ENCODE data around the gene STKLD1. TPM values are rescaled to one million over a fixed set of nuclear protein-coding genes. Genes with fewer than 3 reads are reported as not detected.
"Not testable (repeated sequence)": the region's sequence is repeated elsewhere in the genome, so short reads cannot be mapped to it uniquely, and the experiment has no call there.

Gene STKLD1
- total RNA-seq, 1 experiment from 2014 or later = 3.1 TPM

DNA sequence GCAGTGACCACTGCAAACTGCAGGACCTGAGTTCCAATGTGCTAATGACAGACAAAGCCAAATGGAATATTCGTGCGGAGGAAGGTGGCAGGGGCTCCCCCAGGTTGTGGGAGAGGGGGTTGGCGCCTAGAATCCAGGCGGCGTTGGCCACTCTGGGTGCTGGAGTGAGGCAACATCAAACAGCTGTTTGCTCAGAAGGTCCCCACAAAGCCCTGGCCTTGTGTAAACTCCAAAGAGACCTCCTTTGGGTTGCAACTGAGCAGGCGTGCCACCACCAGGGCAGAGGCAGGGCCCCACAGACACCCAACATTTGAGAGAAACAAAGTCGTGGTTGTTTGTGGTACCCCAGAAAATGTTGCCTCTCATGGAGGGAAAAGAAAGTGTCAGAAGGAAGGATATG, 14.5 kb downstream of the STKLD1 start:
- no peaks in the 10 kb centered on the region for H4K20me1 ChIP-seq (ENCODE audit: insufficient read depth)
- H3K9me2 ChIP-seq (ENCODE audit: insufficient read depth) = no peaks in the 10 kb centered on the region
- H3K36me3 ChIP-seq (ENCODE audit: low read depth) = no peaks in the 10 kb centered on the region
- no peak overlapping the region for H3K4me3 ChIP-seq
- H3F3A ChIP-seq (ENCODE audit: insufficient read depth, low read depth) = no peaks in the 10 kb centered on the region
- no peak for DNase-seq
- H2AFZ ChIP-seq = no peak overlapping the region
- H3K4me1 ChIP-seq (replicated peaks; ENCODE audit: insufficient read depth) = no peaks in the 10 kb centered on the region
- intact Hi-C loops (cut with micrococcal nuclease; ENCODE audit: unreplicated experiment) = no loop called here
- no TSS peak for BruUV-seq (replicated peaks)
- POLR2A ChIA-PET (ENCODE audit: unreplicated experiment) = no interaction called here
- H3K27ac ChIP-seq = no peak overlapping the region
- H3K9me3 ChIP-seq (ENCODE audit: insufficient read depth, low read depth) = no peaks in the 10 kb centered on the region
- no peak overlapping the region for H3K4me2 ChIP-seq
- peaks cover 36% of the 10 kb centered on the region for H3K27me3 ChIP-seq (ENCODE audit: insufficient read depth, low read depth)
- H3K79me2 ChIP-seq (ENCODE audit: low read depth) = no peaks in the 10 kb centered on the region
- TF ChIP-seq, protein P1, sequence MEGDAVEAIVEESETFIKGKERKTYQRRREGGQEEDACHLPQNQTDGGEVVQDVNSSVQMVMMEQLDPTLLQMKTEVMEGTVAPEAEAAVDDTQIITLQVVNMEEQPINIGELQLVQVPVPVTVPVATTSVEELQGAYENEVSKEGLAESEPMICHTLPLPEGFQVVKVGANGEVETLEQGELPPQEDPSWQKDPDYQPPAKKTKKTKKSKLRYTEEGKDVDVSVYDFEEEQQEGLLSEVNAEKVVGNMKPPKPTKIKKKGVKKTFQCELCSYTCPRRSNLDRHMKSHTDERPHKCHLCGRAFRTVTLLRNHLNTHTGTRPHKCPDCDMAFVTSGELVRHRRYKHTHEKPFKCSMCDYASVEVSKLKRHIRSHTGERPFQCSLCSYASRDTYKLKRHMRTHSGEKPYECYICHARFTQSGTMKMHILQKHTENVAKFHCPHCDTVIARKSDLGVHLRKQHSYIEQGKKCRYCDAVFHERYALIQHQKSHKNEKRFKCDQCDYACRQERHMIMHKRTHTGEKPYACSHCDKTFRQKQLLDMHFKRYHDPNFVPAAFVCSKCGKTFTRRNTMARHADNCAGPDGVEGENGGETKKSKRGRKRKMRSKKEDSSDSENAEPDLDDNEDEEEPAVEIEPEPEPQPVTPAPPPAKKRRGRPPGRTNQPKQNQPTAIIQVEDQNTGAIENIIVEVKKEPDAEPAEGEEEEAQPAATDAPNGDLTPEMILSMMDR (conservative IDR thresholded peaks at IDR 0.05) = no peak
- no peak for TF ChIP-seq EZH2 (IDR thresholded peaks at IDR 0.05; ENCODE audit: low read depth)
- CTCF ChIA-PET = no interaction called here

DNA sequence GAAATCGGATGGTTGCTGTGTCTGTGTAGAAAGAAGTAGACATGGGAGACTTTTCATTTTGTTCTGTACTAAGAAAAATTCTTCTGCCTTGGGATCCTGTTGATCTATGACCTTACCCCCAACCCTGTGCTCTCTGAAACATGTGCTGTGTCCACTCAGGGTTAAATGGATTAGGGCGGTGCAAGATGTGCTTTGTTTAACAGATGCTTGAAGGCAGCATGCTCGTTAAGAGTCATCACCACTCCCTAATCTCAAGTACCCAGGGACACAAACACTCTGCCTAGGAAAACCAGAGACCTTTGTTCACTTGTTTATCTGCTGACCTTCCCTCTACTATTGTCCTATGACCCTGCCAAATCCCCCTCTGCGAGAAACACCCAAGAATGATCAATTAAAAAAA, 15.3 kb downstream of the STKLD1 start:
- H3K4me1 ChIP-seq (replicated peaks; ENCODE audit: insufficient read depth); H3K4me3 ChIP-seq; POLR2A ChIA-PET (ENCODE audit: unreplicated experiment); H3F3A ChIP-seq (ENCODE audit: insufficient read depth, low read depth); intact Hi-C loops (cut with micrococcal nuclease; ENCODE audit: unreplicated experiment); BruUV-seq (replicated peaks); H3K36me3 ChIP-seq (ENCODE audit: low read depth); H3K79me2 ChIP-seq (ENCODE audit: low read depth); H3K9me3 ChIP-seq (ENCODE audit: insufficient read depth, low read depth); H2AFZ ChIP-seq; H4K20me1 ChIP-seq (ENCODE audit: insufficient read depth); H3K9me2 ChIP-seq (ENCODE audit: insufficient read depth); H3K27ac ChIP-seq; DNase-seq; CTCF ChIA-PET: not testable (repeated sequence)
- Histone ChIP-seq H3K27me3 (ENCODE audit: insufficient read depth, low read depth) (peaks cover 40% of the 10 kb centered on the region), H3K4me2 (0 out of 2 replicates have a peak overlapping the region, but pooled peaks have one; percentile 23)

DNA sequence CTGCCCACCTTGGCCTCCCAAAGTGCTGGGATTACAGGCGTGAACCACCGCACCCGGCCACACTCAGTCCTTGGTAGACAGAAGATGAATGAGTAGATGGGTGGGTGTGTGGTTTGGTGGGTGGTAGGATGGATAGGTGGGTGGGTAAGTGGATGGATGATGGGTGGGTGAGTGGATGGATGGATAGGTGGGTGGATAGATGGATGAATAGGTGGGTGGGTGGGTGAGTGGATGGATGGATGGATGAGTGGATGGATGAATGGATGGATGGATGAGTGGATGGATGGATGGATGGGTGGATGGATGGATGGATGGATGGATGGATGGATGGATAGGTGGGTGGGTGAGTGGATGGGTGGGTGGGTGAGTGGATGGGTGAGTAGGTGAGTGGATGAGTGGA, 16.1 kb downstream of the STKLD1 start:
- H3K4me2 ChIP-seq; DNase-seq; POLR2A ChIA-PET (ENCODE audit: unreplicated experiment); H3K79me2 ChIP-seq (ENCODE audit: low read depth); H3K27ac ChIP-seq; H3K9me3 ChIP-seq (ENCODE audit: insufficient read depth, low read depth); H3F3A ChIP-seq (ENCODE audit: insufficient read depth, low read depth); H3K4me3 ChIP-seq; H2AFZ ChIP-seq; intact Hi-C loops (cut with micrococcal nuclease; ENCODE audit: unreplicated experiment); CTCF ChIA-PET; H3K36me3 ChIP-seq (ENCODE audit: low read depth); BruUV-seq (replicated peaks); H3K4me1 ChIP-seq (replicated peaks; ENCODE audit: insufficient read depth); H4K20me1 ChIP-seq (ENCODE audit: insufficient read depth); H3K9me2 ChIP-seq (ENCODE audit: insufficient read depth): not testable (repeated sequence)
- peaks cover 46% of the 10 kb centered on the region for H3K27me3 ChIP-seq (ENCODE audit: insufficient read depth, low read depth)

DNA sequence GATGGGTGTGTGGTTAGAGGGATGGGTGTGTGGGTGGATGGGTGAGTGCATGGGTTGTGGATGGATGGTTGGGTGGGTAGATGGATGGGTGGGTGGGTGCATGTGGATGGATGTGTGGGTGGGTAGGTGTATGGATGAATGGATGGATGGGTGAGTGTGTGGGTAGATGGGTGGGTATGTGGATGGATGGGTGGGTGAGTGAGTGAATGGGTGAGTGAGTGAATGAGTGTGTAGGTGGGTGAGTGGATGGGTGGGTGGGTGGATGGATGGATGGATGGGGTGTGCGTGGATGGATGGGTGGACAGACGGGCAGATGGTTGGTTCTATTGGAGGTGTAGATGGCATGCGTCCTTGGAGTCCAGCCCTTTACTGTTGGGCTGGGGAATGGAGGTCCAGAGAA, 17.2 kb downstream of the STKLD1 start:
- Histone ChIP-seq H3F3A (ENCODE audit: insufficient read depth, low read depth) (no peaks in the 10 kb centered on the region), H3K4me2 (no peak overlapping the region), H4K20me1 (ENCODE audit: insufficient read depth) (no peaks in the 10 kb centered on the region), H3K79me2 (ENCODE audit: low read depth) (no peaks in the 10 kb centered on the region), H3K36me3 (ENCODE audit: low read depth) (no peaks in the 10 kb centered on the region), H3K4me1 (replicated peaks; ENCODE audit: insufficient read depth) (no peaks in the 10 kb centered on the region), H3K4me3 (no peak overlapping the region), H3K9me3 (ENCODE audit: insufficient read depth, low read depth) (no peaks in the 10 kb centered on the region), H3K9me2 (ENCODE audit: insufficient read depth) (no peaks in the 10 kb centered on the region), H2AFZ (no peak overlapping the region), H3K27me3 (ENCODE audit: insufficient read depth, low read depth) (peaks cover 56% of the 10 kb centered on the region), H3K27ac (no peak overlapping the region)
- CTCF ChIA-PET = no interaction called here
- POLR2A ChIA-PET (ENCODE audit: unreplicated experiment) = no interaction called here
- intact Hi-C loops (cut with micrococcal nuclease; ENCODE audit: unreplicated experiment) = no loop called here
- TF ChIP-seq, protein P1 (conservative IDR thresholded peaks at IDR 0.05) = no peak
- no peak for TF ChIP-seq EZH2 (IDR thresholded peaks at IDR 0.05; ENCODE audit: low read depth)
- no peak for DNase-seq
- no TSS peak for BruUV-seq (replicated peaks)

Data from PC-9 (cell line).